PFSK-1 (cell line): ENCODE measurements around the gene BEST2.

Source experiments
- FOXP2 ChIP-seq: optimal IDR thresholded peaks from 2 replicates; pipeline ENCODE3; 2011; ENCODE audit warnings: borderline replicate concordance, control low read depth, inconsistent platforms; ENCODE audit not compliant: insufficient read depth; ENCODE audit errors: extremely low read length, extremely low read depth
- POLR2AphosphoS5 ChIP-seq: IDR thresholded peaks from 2 replicates; pipeline ENCODE4 v1.6.1; 2012; ENCODE audit warnings: low read depth, mild to moderate bottlenecking, control low read depth, low read length, moderate library complexity
- SIN3A ChIP-seq: IDR thresholded peaks from 2 replicates; pipeline ENCODE4 v1.6.1; 2012; ENCODE audit warnings: mild to moderate bottlenecking, low read length, moderate library complexity, borderline replicate concordance; ENCODE audit not compliant: insufficient read depth
- TAF1 ChIP-seq: IDR thresholded peaks from 2 replicates; pipeline ENCODE4 v1.6.1; 2012; ENCODE audit warnings: low read length, control low read depth, borderline replicate concordance; ENCODE audit not compliant: insufficient read depth
- TF ChIP-seq, protein P1 (sequence below), 2 experiments: IDR thresholded peaks; 2 replicates each; pipeline versions ENCODE4 v1.6.1 to v1.8.0; 2011 to 2012; ENCODE audit warnings: low read depth in 2 of 2, low read length in 2 of 2, control low read depth in 1 of 2, inconsistent platforms in 1 of 2, mild to moderate bottlenecking in 1 of 2, moderate library complexity in 1 of 2; ENCODE audit not compliant: insufficient read depth in 1 of 2

Gene BEST2

DNA sequence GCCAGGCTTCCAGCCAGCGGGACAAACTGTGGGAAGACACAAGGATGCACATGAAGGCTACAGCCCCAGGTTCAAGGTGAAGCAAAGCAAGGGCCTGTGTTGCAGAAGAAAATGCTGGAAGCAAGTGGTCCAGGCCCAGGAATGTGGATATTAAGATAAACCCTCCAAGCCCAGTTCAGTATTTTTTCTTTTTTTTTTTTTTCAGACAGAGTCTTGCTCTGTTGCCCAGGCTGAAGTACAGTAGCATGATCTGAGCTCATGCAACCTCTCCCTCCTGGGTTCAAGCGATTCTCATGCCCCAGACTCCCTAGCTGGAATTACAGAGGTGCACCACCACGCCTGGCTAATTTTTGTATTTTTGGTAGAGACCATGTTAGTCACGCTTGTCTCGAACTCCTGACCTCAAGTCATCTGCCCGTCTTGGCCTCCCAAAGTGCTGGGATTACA lies 45.6 kb downstream of the BEST2 start:
- TF ChIP-seq, protein P1, sequence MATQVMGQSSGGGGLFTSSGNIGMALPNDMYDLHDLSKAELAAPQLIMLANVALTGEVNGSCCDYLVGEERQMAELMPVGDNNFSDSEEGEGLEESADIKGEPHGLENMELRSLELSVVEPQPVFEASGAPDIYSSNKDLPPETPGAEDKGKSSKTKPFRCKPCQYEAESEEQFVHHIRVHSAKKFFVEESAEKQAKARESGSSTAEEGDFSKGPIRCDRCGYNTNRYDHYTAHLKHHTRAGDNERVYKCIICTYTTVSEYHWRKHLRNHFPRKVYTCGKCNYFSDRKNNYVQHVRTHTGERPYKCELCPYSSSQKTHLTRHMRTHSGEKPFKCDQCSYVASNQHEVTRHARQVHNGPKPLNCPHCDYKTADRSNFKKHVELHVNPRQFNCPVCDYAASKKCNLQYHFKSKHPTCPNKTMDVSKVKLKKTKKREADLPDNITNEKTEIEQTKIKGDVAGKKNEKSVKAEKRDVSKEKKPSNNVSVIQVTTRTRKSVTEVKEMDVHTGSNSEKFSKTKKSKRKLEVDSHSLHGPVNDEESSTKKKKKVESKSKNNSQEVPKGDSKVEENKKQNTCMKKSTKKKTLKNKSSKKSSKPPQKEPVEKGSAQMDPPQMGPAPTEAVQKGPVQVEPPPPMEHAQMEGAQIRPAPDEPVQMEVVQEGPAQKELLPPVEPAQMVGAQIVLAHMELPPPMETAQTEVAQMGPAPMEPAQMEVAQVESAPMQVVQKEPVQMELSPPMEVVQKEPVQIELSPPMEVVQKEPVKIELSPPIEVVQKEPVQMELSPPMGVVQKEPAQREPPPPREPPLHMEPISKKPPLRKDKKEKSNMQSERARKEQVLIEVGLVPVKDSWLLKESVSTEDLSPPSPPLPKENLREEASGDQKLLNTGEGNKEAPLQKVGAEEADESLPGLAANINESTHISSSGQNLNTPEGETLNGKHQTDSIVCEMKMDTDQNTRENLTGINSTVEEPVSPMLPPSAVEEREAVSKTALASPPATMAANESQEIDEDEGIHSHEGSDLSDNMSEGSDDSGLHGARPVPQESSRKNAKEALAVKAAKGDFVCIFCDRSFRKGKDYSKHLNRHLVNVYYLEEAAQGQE (IDR thresholded peaks at IDR 0.05; ENCODE audit: insufficient read depth in 1 of 2, low read depth in 2 of 2, low read length in 2 of 2), result no peak
- no peak for TF ChIP-seq TAF1
- no peak for TF ChIP-seq POLR2AphosphoS5
- TF ChIP-seq FOXP2, result no peak
- no peak for TF ChIP-seq SIN3A

DNA sequence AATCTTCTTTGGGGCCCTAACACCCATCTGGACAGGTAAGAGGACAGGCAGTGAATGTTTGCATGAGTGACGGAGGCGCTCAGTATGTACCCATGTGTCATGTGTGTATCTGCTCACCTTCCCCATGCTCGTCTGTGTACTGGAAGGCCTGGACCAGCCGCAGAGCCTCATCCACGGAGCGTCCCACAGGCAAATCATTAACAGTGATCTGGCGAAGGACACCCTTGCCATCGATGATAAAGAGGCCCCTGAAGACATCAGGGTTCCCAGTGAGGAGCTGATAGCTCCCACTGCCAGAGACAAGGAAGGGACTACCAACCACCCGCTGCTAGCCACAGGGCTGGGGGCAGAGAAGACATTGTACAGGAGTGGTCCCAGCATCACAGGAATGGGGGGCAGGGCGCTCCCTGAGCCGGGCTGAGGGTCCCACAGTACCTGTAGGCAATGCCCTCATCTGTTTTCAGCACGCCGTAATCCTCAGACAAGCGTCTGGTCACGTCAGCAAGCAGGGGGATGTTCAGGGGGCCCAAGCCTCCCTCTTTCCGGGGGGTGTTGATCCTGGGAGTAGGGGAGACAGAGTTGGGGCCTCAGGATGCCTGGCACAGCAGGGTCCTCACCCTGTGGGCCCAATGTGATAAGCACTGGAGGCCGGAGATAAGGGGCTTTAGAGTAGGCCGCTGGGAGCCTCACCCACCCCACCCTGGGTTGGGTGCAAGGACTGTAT lies 48.3 kb downstream of the BEST2 start:
- no peak for TF ChIP-seq SIN3A
- no peak for TF ChIP-seq POLR2AphosphoS5
- TF ChIP-seq TAF1, result no peak
- TF ChIP-seq, protein P1 (IDR thresholded peaks at IDR 0.05; ENCODE audit: insufficient read depth in 1 of 2, low read depth in 2 of 2, low read length in 2 of 2), result no peak
- no peak for TF ChIP-seq FOXP2

DNA sequence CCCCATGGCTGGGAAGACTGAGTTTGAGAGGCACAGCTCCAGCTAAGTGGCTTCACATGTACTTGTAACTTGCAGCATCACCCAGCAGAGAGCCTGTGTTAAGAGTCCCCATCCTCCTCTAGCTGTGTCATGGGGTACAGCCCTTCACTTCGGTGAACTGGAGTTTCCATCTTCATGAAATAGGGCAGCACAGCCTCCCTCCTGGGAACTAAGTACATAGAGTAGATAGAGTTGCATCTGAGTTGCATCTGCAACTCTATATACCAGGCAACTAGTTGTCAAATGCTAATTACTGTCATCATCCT lies 48.8 kb downstream of the BEST2 start:
- TF ChIP-seq TAF1 (no peak), SIN3A (no peak), FOXP2 (no peak), POLR2AphosphoS5 (no peak)
- TF ChIP-seq, protein P1 (IDR thresholded peaks at IDR 0.05; ENCODE audit: insufficient read depth in 1 of 2, low read depth in 2 of 2, low read length in 2 of 2), result no peak

DNA sequence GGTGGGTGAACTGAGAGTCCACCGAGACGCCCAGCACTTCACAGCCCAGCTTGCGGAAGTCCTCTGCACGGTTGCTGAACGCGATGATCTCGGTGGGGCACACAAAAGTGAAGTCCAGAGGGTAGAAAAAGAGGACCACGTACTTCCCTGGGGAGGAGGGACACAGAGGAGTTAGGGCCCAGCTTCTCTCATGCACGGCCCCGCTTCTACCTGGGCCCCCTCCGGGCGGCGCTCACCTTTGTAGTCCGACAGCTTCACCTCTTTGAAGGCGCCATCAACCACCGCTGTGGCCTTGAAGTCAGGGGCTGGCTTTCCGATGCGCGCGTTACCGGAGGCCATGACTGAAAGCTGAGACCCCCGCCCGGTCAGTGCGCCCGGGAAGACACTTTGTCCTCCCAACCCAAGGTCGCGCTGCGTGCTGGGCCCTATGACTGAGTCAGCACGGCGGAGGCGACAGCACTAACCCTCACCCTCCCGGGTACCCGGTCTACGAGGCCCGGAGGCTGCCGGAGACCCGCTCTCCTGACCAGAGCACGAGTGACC lies 49.4 kb downstream of the BEST2 start:
- TF ChIP-seq, protein P1 (IDR thresholded peaks at IDR 0.05; ENCODE audit: insufficient read depth in 1 of 2, low read depth in 2 of 2, low read length in 2 of 2), result no peak
- TF ChIP-seq POLR2AphosphoS5 (no peak), SIN3A (no peak), FOXP2 (no peak), TAF1 (no peak)
